HG02884 (cell line): ENCODE data around the gene PRKD1.
"Not testable (repeated sequence)": the region's sequence is repeated elsewhere in the genome, so short reads cannot be mapped to it uniquely, and the experiment has no call there.

Source experiments
- ATAC-seq: cut with Tn5 transposase; IDR thresholded peaks from one replicate; pipeline ENCODE4 v1.9.1; 2021; ENCODE audit warnings: mild to moderate bottlenecking, moderate library complexity; ENCODE audit not compliant: unreplicated experiment

Gene PRKD1

GRCh38 chr14:29802211-29802610 lies 125.4 kb downstream of the PRKD1 start:
- no peak for ATAC-seq

- ATAC-seq: no peak
Measured at GRCh38 chr14:29800961-29801360, 126.7 kb downstream of the PRKD1 start.

- peak; percentile 92 for ATAC-seq
Measured at GRCh38 chr14:29799464-29800095, 128.1 kb downstream of the PRKD1 start.

GRCh38 chr14:29798811-29799210 lies 128.8 kb downstream of the PRKD1 start:
- no peak for ATAC-seq

- ATAC-seq: no peak
Measured at GRCh38 chr14:29798108-29798663, 129.5 kb downstream of the PRKD1 start.

GRCh38 chr14:29796853-29797252 lies 130.8 kb downstream of the PRKD1 start:
- no peak for ATAC-seq

GRCh38 chr14:29789475-29789874 lies 138.2 kb downstream of the PRKD1 start:
- no peak for ATAC-seq

- no peak for ATAC-seq
Measured at GRCh38 chr14:29788093-29788492, 139.6 kb downstream of the PRKD1 start.

GRCh38 chr14:29783556-29783955 lies 144.1 kb downstream of the PRKD1 start:
- ATAC-seq: no peak

GRCh38 chr14:29782041-29782440 lies 145.6 kb downstream of the PRKD1 start:
- no peak for ATAC-seq

- ATAC-seq: not testable (repeated sequence)
Measured at GRCh38 chr14:29777142-29777541, 150.5 kb downstream of the PRKD1 start.

- no peak for ATAC-seq
Measured at GRCh38 chr14:29773990-29774389, 153.7 kb downstream of the PRKD1 start.

- no peak for ATAC-seq
Measured at GRCh38 chr14:29763342-29763858, 164.2 kb downstream of the PRKD1 start.

- peak; percentile 93 for ATAC-seq
Measured at GRCh38 chr14:29759521-29760340, 167.9 kb downstream of the PRKD1 start.

GRCh38 chr14:29757711-29758233 lies 169.9 kb downstream of the PRKD1 start:
- ATAC-seq: no peak

- ATAC-seq: no peak
Measured at GRCh38 chr14:29757188-29757680, 170.4 kb downstream of the PRKD1 start.

GRCh38 chr14:29756019-29756385 lies 171.6 kb downstream of the PRKD1 start:
- ATAC-seq: no peak

GRCh38 chr14:29755311-29756018 lies 172.2 kb downstream of the PRKD1 start:
- no peak for ATAC-seq

- ATAC-seq: no peak
Measured at GRCh38 chr14:29754134-29754533, 173.5 kb downstream of the PRKD1 start.

GRCh38 chr14:29752221-29752923 lies 175.3 kb downstream of the PRKD1 start:
- ATAC-seq: no peak
